Astrocyte of the spinal cord (primary cell): ENCODE measurements around the gene STUB1.

Source experiments
- DNase-seq: peaks from one replicate; pipeline ENCODE4 v3.0.0; 2011; ENCODE audit warnings: low read depth, low spot score
- H3K4me3 ChIP-seq: 2 replicates; pipeline ENCODE4 v1.5.1; 2011; ENCODE audit warnings: low read depth, mild to moderate bottlenecking, low read length, moderate library complexity
- in situ Hi-C: cut with HindIII; loops from 2 replicates; pipeline ENCODE4 v1.10.0; 2017; ENCODE audit warnings: low sequenced_read_pairs
- TF ChIP-seq, protein P1 (sequence below): IDR thresholded peaks from 2 replicates; pipeline ENCODE4 v1.5.1; 2012; ENCODE audit warnings: low read depth, mild to moderate bottlenecking, low read length, inconsistent platforms

STUB1 gene

DNA sequence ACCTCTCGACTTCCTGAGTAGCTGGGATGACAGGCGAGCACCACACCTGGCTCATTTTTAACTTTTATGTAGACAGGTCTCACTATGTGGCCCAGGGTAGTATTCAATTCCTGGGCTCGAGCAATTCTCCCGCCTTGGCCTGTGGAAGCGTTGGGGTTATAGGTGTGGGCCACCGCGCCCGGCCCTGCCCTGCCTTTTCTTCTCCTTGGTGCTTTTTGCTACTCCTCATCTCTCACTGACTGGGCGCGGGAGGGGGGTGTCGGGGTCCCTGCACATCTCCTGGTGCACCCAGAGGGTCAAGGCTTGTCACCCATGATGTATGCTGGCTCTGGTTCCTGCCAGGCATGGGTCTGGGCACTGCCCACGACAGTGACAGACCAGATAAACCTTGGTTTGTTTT, 35.7 kb upstream of the STUB1 start:
- TF ChIP-seq, protein P1, sequence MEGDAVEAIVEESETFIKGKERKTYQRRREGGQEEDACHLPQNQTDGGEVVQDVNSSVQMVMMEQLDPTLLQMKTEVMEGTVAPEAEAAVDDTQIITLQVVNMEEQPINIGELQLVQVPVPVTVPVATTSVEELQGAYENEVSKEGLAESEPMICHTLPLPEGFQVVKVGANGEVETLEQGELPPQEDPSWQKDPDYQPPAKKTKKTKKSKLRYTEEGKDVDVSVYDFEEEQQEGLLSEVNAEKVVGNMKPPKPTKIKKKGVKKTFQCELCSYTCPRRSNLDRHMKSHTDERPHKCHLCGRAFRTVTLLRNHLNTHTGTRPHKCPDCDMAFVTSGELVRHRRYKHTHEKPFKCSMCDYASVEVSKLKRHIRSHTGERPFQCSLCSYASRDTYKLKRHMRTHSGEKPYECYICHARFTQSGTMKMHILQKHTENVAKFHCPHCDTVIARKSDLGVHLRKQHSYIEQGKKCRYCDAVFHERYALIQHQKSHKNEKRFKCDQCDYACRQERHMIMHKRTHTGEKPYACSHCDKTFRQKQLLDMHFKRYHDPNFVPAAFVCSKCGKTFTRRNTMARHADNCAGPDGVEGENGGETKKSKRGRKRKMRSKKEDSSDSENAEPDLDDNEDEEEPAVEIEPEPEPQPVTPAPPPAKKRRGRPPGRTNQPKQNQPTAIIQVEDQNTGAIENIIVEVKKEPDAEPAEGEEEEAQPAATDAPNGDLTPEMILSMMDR: no peak
- no peak for DNase-seq
- H3K4me3 ChIP-seq: no peak overlapping the region
- in situ Hi-C loops: no loop called here

DNA sequence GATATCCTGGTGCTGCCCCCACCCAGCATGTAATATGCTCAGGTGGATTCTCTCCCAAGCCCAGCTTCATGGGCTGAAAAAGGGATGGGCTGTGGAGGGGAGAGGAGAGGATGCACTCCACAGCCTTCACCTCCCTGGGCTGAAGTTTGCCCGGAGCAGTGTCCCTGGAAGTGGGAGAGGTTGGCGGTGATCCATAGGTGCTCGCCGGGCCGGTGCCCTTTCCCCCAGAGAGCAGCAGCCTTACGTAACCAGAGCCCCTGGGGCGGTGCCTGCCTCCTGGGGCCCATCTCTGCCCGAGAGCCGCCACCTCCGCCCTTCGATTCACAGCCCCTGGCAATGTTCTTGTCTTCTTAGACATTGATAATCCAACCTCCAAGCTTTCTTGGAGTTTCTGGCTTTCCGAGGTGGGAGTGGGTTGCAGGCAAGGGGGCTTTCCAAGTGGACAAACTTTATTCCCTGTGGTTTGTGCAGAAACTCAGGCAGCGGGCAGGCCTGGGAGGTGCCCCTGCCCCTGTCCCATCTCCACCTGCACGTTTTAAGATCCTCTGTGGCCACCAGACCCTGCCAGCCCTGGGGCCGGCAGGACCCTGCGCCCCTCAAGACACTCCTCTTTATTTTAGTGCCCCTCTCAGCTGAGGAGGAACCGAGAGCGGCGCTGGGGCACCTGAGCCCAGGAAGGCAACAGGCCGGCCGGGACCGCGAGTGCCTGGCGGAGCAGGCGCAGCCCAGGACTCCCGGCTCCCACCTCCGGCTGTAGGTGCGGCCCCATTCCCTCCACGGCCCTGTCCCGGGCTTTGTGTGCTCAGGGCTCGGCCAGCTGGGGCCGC, 34.1 kb upstream of the STUB1 start:
- no peak overlapping the region for H3K4me3 ChIP-seq
- in situ Hi-C loops: no loop called here
- no peak for DNase-seq
- TF ChIP-seq, protein P1: no peak

DNA sequence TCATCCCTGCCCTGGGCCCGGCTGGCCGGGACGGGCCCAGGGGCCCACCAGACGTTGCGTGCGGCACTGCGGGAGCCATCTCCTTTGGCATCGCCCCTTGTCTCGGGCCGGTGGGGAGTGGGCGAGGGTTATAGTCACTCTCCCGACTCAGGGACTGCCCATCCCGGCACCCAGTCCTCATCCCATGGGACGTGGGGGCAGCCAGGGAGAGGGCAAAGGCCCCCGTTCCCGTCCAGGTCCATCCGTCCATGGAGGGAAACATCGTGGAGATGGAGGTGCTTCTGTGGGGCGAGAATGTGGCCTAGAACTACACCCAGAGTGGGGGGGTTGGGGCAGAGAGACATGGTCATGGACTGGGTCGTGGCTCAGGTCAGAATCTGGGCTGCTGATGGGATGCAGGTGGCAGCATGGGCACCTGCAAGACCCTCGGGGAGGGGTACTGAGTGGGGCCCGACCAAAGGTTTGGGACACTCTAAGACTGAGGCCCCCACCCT, 33.5 kb upstream of the STUB1 start:
- DNase-seq: no peak
- TF ChIP-seq, protein P1: no peak
- no peak overlapping the region for H3K4me3 ChIP-seq
- in situ Hi-C loops: no loop called here

DNA sequence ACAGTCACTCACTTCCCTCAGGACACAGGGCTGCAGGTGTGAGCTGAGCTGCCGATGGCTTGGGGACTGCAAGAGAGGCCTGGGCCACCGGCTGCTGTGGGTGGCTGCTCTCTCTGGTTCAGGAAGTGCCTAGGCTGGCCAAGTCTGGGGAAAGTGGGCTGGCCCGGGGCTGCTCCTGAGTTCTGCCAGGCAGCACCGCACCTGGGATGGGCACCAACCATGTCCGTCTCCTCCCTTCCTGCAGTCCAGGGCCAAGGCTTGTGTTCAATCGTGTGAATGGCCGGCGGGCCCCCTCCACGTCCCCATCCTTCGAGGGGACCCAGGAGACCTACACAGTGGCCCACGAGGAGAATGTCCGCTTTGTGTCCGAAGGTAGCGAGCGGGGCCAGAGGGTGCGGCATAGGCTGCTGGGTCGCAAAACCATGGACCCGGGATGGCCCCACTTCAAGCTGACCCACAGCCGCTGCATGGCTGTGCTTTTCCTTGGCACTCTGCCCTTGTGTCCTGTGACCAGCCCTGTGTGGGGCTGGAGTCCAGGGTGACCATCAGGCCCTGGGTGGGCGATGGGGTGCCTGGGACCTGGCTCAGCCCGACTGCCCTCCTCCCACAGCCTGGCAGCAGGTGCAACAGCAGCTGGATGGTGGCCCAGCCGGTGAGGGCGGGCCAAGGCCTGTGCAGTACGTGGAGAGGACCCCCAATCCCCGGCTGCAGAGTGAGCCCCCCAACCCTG, 32.9 kb upstream of the STUB1 start:
- TF ChIP-seq, protein P1: no peak
- in situ Hi-C loops: no loop called here
- H3K4me3 ChIP-seq: no peak overlapping the region
- no peak for DNase-seq

DNA sequence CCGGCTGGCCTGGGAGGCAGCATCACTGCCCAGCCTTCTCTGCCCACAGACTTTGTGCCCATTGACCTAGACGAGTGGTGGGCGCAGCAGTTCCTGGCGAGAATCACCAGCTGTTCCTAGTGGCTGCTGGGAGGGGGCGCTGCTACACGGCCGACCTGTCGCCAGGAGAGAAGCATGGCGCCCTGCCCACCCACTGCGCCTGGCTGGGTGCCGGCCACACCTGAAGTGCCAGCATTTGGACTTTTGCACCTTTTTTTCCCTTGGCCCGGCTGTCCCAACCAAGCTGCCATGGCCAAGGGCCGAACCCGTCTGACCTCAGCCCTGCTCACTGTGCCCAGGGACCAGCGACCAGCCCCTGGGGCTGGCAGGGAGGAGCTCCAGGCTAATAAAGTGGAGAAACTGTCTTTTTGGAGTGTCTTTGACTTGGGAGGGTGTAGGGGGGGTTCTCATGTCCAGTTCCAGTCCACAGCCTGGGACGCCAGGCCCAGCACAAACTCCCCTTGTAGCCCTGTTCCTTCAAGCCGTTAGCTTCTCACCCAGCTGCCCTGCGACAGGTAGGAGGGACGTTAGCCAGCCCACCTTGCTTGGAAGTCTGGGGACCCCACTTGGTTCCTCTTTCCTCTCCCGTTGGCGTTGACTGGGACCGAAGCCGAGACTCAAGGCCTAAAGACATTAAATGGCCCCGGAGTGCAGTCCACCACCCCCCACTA, 32.0 kb upstream of the STUB1 start:
- TF ChIP-seq, protein P1: peak; percentile 55
- peak overlapping the region; percentile 61 for H3K4me3 ChIP-seq
- in situ Hi-C loops: no loop called here
- no peak for DNase-seq
